NK-92 (cell line): Measurements from ENCODE around the gene DDI2.
"Not testable (repeated sequence)": the region's sequence is repeated elsewhere in the genome, so short reads cannot be mapped to it uniquely, and the experiment has no call there.

Experiments used
- DNase-seq: peaks from one replicate; lab custom pipeline; 2025; ENCODE audit not compliant: unreplicated experiment; lab: John Stamatoyannopoulos, UW

DDI2 gene

GRCh38 chr1:15633756-15634420, 16.6 kb downstream of the DDI2 start:
- DNase-seq: no peak

GRCh38 chr1:15636436-15636835, 19.2 kb downstream of the DDI2 start:
- DNase-seq: no peak

GRCh38 chr1:15637826-15638225, 20.6 kb downstream of the DDI2 start:
- DNase-seq: no peak

GRCh38 chr1:15639262-15639661, 22.0 kb downstream of the DDI2 start:
- no peak for DNase-seq

- no peak for DNase-seq
These were observed 22.7 kb downstream of the DDI2 start for GRCh38 chr1:15639931-15640330.

GRCh38 chr1:15640667-15641066, 23.4 kb downstream of the DDI2 start:
- DNase-seq: no peak

- DNase-seq: no peak
These were observed 32.7 kb downstream of the DDI2 start for GRCh38 chr1:15649937-15650336.

GRCh38 chr1:15650433-15650832, 33.2 kb downstream of the DDI2 start:
- DNase-seq: no peak

GRCh38 chr1:15652130-15652529, 34.9 kb downstream of the DDI2 start:
- not testable (repeated sequence) for DNase-seq

GRCh38 chr1:15654091-15654690, 36.9 kb downstream of the DDI2 start:
- no peak for DNase-seq

GRCh38 chr1:15656464-15656863, 39.2 kb downstream of the DDI2 start:
- DNase-seq: no peak

GRCh38 chr1:15657021-15657420, 39.8 kb downstream of the DDI2 start:
- DNase-seq: no peak

GRCh38 chr1:15660151-15660550, 42.9 kb downstream of the DDI2 start:
- no peak for DNase-seq

GRCh38 chr1:15662477-15662876, 45.2 kb downstream of the DDI2 start:
- DNase-seq: no peak

GRCh38 chr1:15663925-15664324, 46.7 kb downstream of the DDI2 start:
- DNase-seq: no peak

- no peak for DNase-seq
These were observed 50.1 kb downstream of the DDI2 start for GRCh38 chr1:15667362-15667761.

GRCh38 chr1:15668089-15668754, 51.0 kb downstream of the DDI2 start:
- no peak for DNase-seq

GRCh38 chr1:15669074-15669473, 51.8 kb downstream of the DDI2 start:
- DNase-seq: no peak

- DNase-seq: no peak
These were observed 52.6 kb downstream of the DDI2 start for GRCh38 chr1:15669864-15670263.

GRCh38 chr1:15671430-15671829, 54.2 kb downstream of the DDI2 start:
- DNase-seq: no peak

- no peak for DNase-seq
These were observed 57.3 kb downstream of the DDI2 start for GRCh38 chr1:15674386-15675159.

- DNase-seq: no peak
These were observed 58.8 kb downstream of the DDI2 start for GRCh38 chr1:15676010-15676409.
